K562 (cell line): Measurements from ENCODE around the gene TFPI. TPM values are rescaled to one million over a fixed set of nuclear protein-coding genes. Genes with fewer than 3 reads are reported as not detected.

Source experiments
- ARID2 ChIP-seq: fragments of 450-650 bp; IDR thresholded peaks from 2 replicates; pipeline ENCODE4 v1.6.1; 2017; ENCODE audit warnings: antibody characterized with exemption, mild to moderate bottlenecking
- ARNT ChIP-seq, 2 experiments: fragments of 450-650 bp; IDR thresholded peaks; 2 replicates each; pipeline ENCODE4 v1.6.1; 2016; ENCODE audit warnings: mild to moderate bottlenecking in 1 of 2
- CBX3 ChIP-seq, 2 experiments: IDR thresholded peaks; 1 replicate in 1 of 2; 2 replicates in 1 of 2; pipeline ENCODE4 v1.6.1; 2012; ENCODE audit warnings: inconsistent platforms in 2 of 2, low read length in 2 of 2, borderline replicate concordance in 1 of 2, control low read depth in 1 of 2
- CHAMP1 ChIP-seq: fragments of 450-650 bp; IDR thresholded peaks from 2 replicates; pipeline ENCODE4 v1.6.1; 2016; ENCODE audit warnings: mild to moderate bottlenecking
- CSDE1 ChIP-seq, 2 experiments: fragments of 450-650 bp; IDR thresholded peaks; 2 replicates each; pipeline ENCODE4 v1.6.1; 2016; ENCODE audit warnings: mild to moderate bottlenecking in 1 of 2
- ELK1 ChIP-seq: sonication (generic); formaldehyde crosslinking; IDR thresholded peaks from 2 replicates; pipeline ENCODE4 v1.8.1; 2022; ENCODE audit warnings: missing genetic modification reagents
- FUS ChIP-seq: fragments of 200-400 bp; formaldehyde crosslinking; optimal IDR thresholded peaks from 2 replicates; pipeline ENCODE3; 2017; ENCODE audit warnings: low read depth, low read length
- HBP1 ChIP-seq: fragments of 450-650 bp; formaldehyde crosslinking; IDR thresholded peaks from 2 replicates; pipeline ENCODE4 v1.4.0; 2022; ENCODE audit warnings: missing genetic modification characterization
- HSF4 ChIP-seq: fragments of 250-450 bp; sonication (Bioruptor Pico); IDR thresholded peaks from 2 replicates; pipeline ENCODE4 v2.1.2; 2022; ENCODE audit warnings: mild to moderate bottlenecking, moderate library complexity, borderline replicate concordance
- MCM2 ChIP-seq: fragments of 450-650 bp; IDR thresholded peaks from 2 replicates; pipeline ENCODE4 v1.6.1; 2017; ENCODE audit warnings: low read depth, mild to moderate bottlenecking
- NEUROD1 ChIP-seq: fragments of 150-350 bp; IDR thresholded peaks from 2 replicates; pipeline ENCODE4 v1.6.1; 2014; ENCODE audit warnings: borderline replicate concordance, low read length, low read depth; ENCODE audit not compliant: partially characterized antibody
- POLR3G ChIP-seq: IDR thresholded peaks from 2 replicates; pipeline ENCODE4 v1.6.1; 2011; ENCODE audit not compliant: insufficient read length, insufficient replicate concordance; ENCODE audit errors: extremely low read depth
- PRPF4 ChIP-seq: fragments of 200-400 bp; formaldehyde crosslinking; IDR thresholded peaks from one replicate; pipeline ENCODE4 v1.6.1; 2017; ENCODE audit warnings: low read length, low read depth, mild to moderate bottlenecking; ENCODE audit not compliant: insufficient read depth, poor library complexity, severe bottlenecking
- PTBP1 ChIP-seq: fragments of 200-400 bp; formaldehyde crosslinking; IDR thresholded peaks from 2 replicates; pipeline ENCODE4 v1.6.1; 2017; ENCODE audit warnings: low read depth, low read length
- RBFOX2 ChIP-seq: fragments of 200-400 bp; formaldehyde crosslinking; IDR thresholded peaks from 2 replicates; pipeline ENCODE4 v1.6.1; 2017; ENCODE audit warnings: low read depth, mild to moderate bottlenecking, low read length, moderate library complexity
- STAT5B ChIP-seq: fragments of 250-450 bp; sonication (Bioruptor Pico); IDR thresholded peaks from 2 replicates; pipeline ENCODE4 v1.8.0; 2021; ENCODE audit warnings: mild to moderate bottlenecking, inconsistent platforms
- TEAD2 ChIP-seq: fragments of 450-650 bp; IDR thresholded peaks from 2 replicates; pipeline ENCODE4 v1.6.1; 2016; ENCODE audit warnings: missing genetic modification characterization, control low read depth, missing compliant biosample characterization
- U2AF2 ChIP-seq: fragments of 200-400 bp; formaldehyde crosslinking; optimal IDR thresholded peaks from 2 replicates; pipeline ENCODE3; 2017; ENCODE audit warnings: low read depth, mild to moderate bottlenecking, low read length
- ZBTB49 ChIP-seq: sonication (generic); formaldehyde crosslinking; IDR thresholded peaks from 2 replicates; pipeline ENCODE4 v1.8.0; 2022; ENCODE audit warnings: missing genetic modification reagents, mild to moderate bottlenecking, borderline replicate concordance
- ZNF143 ChIP-seq: sonication (generic); formaldehyde crosslinking; IDR thresholded peaks from 2 replicates; pipeline ENCODE4 v1.9.0; 2022; ENCODE audit warnings: mild to moderate bottlenecking, missing genetic modification reagents
- ZNF165 ChIP-seq: fragments of 250-450 bp; sonication (Bioruptor Pico); IDR thresholded peaks from 2 replicates; pipeline ENCODE4 v1.4.0; 2020; ENCODE audit warnings: borderline replicate concordance
- ZNF507 ChIP-seq: conservative IDR thresholded peaks from 2 replicates; pipeline ENCODE4 v1.6.1; 2017; ENCODE audit warnings: missing genetic modification characterization, missing compliant biosample characterization
- polyA plus RNA-seq, 8 experiments: library from polyadenylated mRNA; depleted of rRNA in 4 of 8; stranded (reverse) in 5 of 8; unstranded in 3 of 8; fragments of >200 nt; fragmentation: Nextera tagmentation in 2 of 8; fragmentation: Illumina TruSeq in 1 of 8; extraction: Ambion mirVana in 2 of 8; extraction: Trizol in 1 of 8; gene quantifications; 2 replicates each; pipeline versions ENCODE4 v1.2.1 to v1.2.3, GENCODE V29; 2011 to 2014; ENCODE audit warnings: inconsistent platforms in 1 of 8, missing spikeins in 1 of 8
- total RNA-seq, 7 experiments: library from RNA; depleted of rRNA in 6 of 7; stranded (reverse); fragments of >200 nt in 6 of 7; fragmentation: Illumina TruSeq in 2 of 7; extraction: Trizol in 2 of 7; gene quantifications; 2 replicates each; pipeline versions ENCODE4 v1.2.1 to v1.2.3, GENCODE V29; 2011 to 2021; ENCODE audit warnings: low replicate concordance in 1 of 7

TFPI gene
- total and polyA plus RNA-seq, 9 of the 15 experiments (the other 6 are each of a cell fraction or from before 2014, with no cell fraction given), result 53.5 to 219 (median 100) TPM

- TF ChIP-seq ZBTB49 (no peak), TEAD2 (tag) (no peak), RBFOX2 (no peak), STAT5B (CRISPR knock-in tag) (no peak), FUS (no peak), NEUROD1 (no peak), ZNF507 (no peak), ELK1 (CRISPR knock-in tag) (no peak), MCM2 (no peak), PRPF4 (no peak), ARNT (IDR thresholded peaks at IDR 0.05) (no peak), CBX3 (IDR thresholded peaks at IDR 0.05; ENCODE audit: borderline replicate concordance in 1 of 2, low read length in 2 of 2) (peak in 1 of 2 experiments; percentile 70; a peak in 1 of 3 replicates), HBP1 (CRISPR knock-in tag) (no peak), PTBP1 (no peak), U2AF2 (no peak), HSF4 (CRISPR knock-in tag) (no peak), ZNF143 (no peak), POLR3G (no peak), ZNF165 (no peak), CHAMP1 (peak; percentile 99), ARID2 (peak; percentile 52; the same call in 1 of the 2 replicates), CSDE1 (IDR thresholded peaks at IDR 0.05) (no peak; a peak in 1 of 4 replicates)
Observed at GRCh38 chr2:187580462-187581124, 26.4 kb upstream of the TFPI start (continued).
